Liver (tissue), 9 donors: ENCODE results near the gene MYOD1. TPM values are rescaled to one million over a fixed set of nuclear protein-coding genes. Genes with fewer than 3 reads are reported as not detected.

Experiments
- DNase-seq: peaks from one replicate; pipeline ENCODE4 v3.0.0-alpha.2; 2017; ENCODE audit warnings: low spot score
- H3K27ac ChIP-seq, 2 donors: one replicate each; pipeline ENCODE4 v1.7.0; 2013; ENCODE audit warnings: inconsistent platforms in 2 of 2, low read length in 2 of 2, control low read depth in 1 of 2, low read depth in 1 of 2, mild to moderate bottlenecking in 1 of 2
- H3K27me3 ChIP-seq, 4 donors: one replicate each; pipeline versions ENCODE4 v1.6.1 to v1.7.0; 2013; ENCODE audit warnings: low read length in 3 of 4, inconsistent platforms in 1 of 4, mild to moderate bottlenecking in 1 of 4, moderate library complexity in 1 of 4; ENCODE audit not compliant: control insufficient read depth in 4 of 4, insufficient read depth in 4 of 4
- H3K36me3 ChIP-seq, 4 donors: one replicate each; pipeline versions ENCODE4 v1.6.1 to v1.7.0; 2013; ENCODE audit warnings: low read length in 3 of 4, mild to moderate bottlenecking in 3 of 4, low read depth in 1 of 4, moderate library complexity in 1 of 4; ENCODE audit not compliant: control insufficient read depth in 4 of 4, insufficient read depth in 3 of 4
- H3K4me1 ChIP-seq, 4 donors: one replicate each; pipeline versions ENCODE4 v1.6.1 to v1.7.0; 2013; ENCODE audit warnings: low read length in 3 of 4, mild to moderate bottlenecking in 3 of 4, moderate library complexity in 1 of 4; ENCODE audit not compliant: control insufficient read depth in 4 of 4, insufficient read depth in 4 of 4
- H3K4me3 ChIP-seq, 3 donors: one replicate each; pipeline versions ENCODE4 v1.6.1 to v1.7.0; 2013; ENCODE audit warnings: low read length in 3 of 3, control low read depth in 1 of 3, low read depth in 1 of 3, mild to moderate bottlenecking in 1 of 3
- H3K9ac ChIP-seq, 2 donors: one replicate each; pipeline ENCODE4 v1.7.0; 2013; ENCODE audit warnings: low read length in 2 of 2, mild to moderate bottlenecking in 2 of 2, moderate library complexity in 2 of 2, control low read depth in 1 of 2, low read depth in 1 of 2
- H3K9me3 ChIP-seq, 4 donors: one replicate each; pipeline versions ENCODE4 v1.6.1 to v1.7.0; 2013; ENCODE audit warnings: low read length in 3 of 4; ENCODE audit not compliant: control insufficient read depth in 4 of 4
- FOXA1 ChIP-seq: IDR thresholded peaks from 2 replicates; pipeline ENCODE4 v1.6.1; 2016; ENCODE audit warnings: antibody characterized with exemption
- FOXA2 ChIP-seq: IDR thresholded peaks from 2 replicates; pipeline ENCODE4 v1.6.1; 2016; ENCODE audit warnings: antibody characterized with exemption
- GABPA ChIP-seq, 2 donors: IDR thresholded peaks in 1 of 2; conservative IDR thresholded peaks in 1 of 2; 2 replicates each; pipeline ENCODE4 v1.6.1; 2016; ENCODE audit warnings: antibody characterized with exemption in 2 of 2, mild to moderate bottlenecking in 1 of 2, moderate library complexity in 1 of 2
- HNF4A ChIP-seq, 2 donors: conservative IDR thresholded peaks; 2 replicates each; pipeline ENCODE4 v1.6.1; 2016; ENCODE audit warnings: antibody characterized with exemption in 2 of 2, mild to moderate bottlenecking in 2 of 2
- HNF4G ChIP-seq: IDR thresholded peaks from 2 replicates; pipeline ENCODE4 v1.6.1; 2016; ENCODE audit warnings: antibody characterized with exemption
- JUND ChIP-seq, 2 donors: IDR thresholded peaks; 2 replicates each; pipeline ENCODE4 v1.6.1; 2016; ENCODE audit warnings: antibody characterized with exemption in 2 of 2
- NR2F2 ChIP-seq: IDR thresholded peaks from 2 replicates; pipeline ENCODE4 v1.6.1; 2016; ENCODE audit warnings: antibody characterized with exemption
- SP1 ChIP-seq: IDR thresholded peaks from 2 replicates; pipeline ENCODE4 v1.6.1; 2018; ENCODE audit warnings: antibody characterized with exemption, mild to moderate bottlenecking
- TAF1 ChIP-seq: conservative IDR thresholded peaks from 2 replicates; pipeline ENCODE4 v1.6.1; 2016; ENCODE audit warnings: antibody characterized with exemption, mild to moderate bottlenecking
- YY1 ChIP-seq: IDR thresholded peaks from 2 replicates; pipeline ENCODE4 v1.6.1; 2016; ENCODE audit warnings: antibody characterized with exemption, mild to moderate bottlenecking
- WGBS: extraction: QIAGEN DNeasy Blood & Tissue Kit; methylation state at CpG from one replicate; pipeline ENCODE4 v1.1.7; 2013; 5-methylcytosine and 5-hydroxymethylcytosine counted together
- polyA plus RNA-seq, 2 donors: library from polyadenylated mRNA; stranded (reverse) in 1 of 2; unstranded in 1 of 2; fragments of 200-250 nt in 1 of 2; fragments of >200 nt in 1 of 2; fragmentation: Nextera tagmentation in 1 of 2; extraction: Ambion mirVana in 1 of 2; gene quantifications; one replicate each; pipeline versions ENCODE4 v1.2.1 to v1.2.3, GENCODE V29; 2013 to 2015
- total RNA-seq, 2 donors: library from RNA; depleted of rRNA; stranded (reverse); fragments of >200 nt; gene quantifications; one replicate each; pipeline ENCODE4 v1.2.3, GENCODE V29; 2014
- TF ChIP-seq, protein P1 (sequence below): IDR thresholded peaks from 2 replicates; pipeline ENCODE4 v1.6.1; 2016; ENCODE audit warnings: antibody characterized with exemption, mild to moderate bottlenecking
- TF ChIP-seq, protein P2 (sequence below): fragments of 150-350 bp; IDR thresholded peaks from 2 replicates; pipeline ENCODE4 v1.5.1; 2017; ENCODE audit warnings: improper control_type of control experiment, low read depth, low read length; ENCODE audit not compliant: missing input control
- TF ChIP-seq, protein P3 (sequence below): IDR thresholded peaks from 2 replicates; pipeline ENCODE4 v1.6.1; 2016; ENCODE audit warnings: antibody characterized with exemption
- donor health status: healthy.
- donor health status: healthy.
- donor health status: healthy.
- donor health status: healthy.
- donor health status: healthy.

The MYOD1 gene
- total and polyA plus RNA-seq, 4 donors, result not detected

DNA sequence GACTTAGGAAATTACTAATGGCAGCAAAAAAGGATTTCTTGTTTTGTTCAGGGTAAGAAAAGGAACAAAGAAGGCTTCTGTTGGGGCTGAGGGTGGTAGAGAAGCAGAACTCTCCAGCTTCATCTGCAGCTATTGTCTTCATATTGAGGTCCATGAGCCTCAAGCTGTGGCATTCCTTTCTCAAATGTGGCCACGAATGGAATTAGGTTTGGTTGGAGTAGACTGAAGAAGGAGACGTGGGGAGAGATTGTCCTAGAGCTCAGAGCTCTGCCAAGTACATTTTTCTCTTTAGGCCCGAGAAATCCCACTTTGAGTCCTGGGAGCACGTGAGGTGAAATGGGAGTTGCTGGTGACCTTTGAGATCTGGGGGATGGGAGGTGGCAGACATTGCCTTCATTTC, 25.8 kb upstream of the MYOD1 start:
- TF ChIP-seq TAF1, result no peak
- TF ChIP-seq, protein P1, sequence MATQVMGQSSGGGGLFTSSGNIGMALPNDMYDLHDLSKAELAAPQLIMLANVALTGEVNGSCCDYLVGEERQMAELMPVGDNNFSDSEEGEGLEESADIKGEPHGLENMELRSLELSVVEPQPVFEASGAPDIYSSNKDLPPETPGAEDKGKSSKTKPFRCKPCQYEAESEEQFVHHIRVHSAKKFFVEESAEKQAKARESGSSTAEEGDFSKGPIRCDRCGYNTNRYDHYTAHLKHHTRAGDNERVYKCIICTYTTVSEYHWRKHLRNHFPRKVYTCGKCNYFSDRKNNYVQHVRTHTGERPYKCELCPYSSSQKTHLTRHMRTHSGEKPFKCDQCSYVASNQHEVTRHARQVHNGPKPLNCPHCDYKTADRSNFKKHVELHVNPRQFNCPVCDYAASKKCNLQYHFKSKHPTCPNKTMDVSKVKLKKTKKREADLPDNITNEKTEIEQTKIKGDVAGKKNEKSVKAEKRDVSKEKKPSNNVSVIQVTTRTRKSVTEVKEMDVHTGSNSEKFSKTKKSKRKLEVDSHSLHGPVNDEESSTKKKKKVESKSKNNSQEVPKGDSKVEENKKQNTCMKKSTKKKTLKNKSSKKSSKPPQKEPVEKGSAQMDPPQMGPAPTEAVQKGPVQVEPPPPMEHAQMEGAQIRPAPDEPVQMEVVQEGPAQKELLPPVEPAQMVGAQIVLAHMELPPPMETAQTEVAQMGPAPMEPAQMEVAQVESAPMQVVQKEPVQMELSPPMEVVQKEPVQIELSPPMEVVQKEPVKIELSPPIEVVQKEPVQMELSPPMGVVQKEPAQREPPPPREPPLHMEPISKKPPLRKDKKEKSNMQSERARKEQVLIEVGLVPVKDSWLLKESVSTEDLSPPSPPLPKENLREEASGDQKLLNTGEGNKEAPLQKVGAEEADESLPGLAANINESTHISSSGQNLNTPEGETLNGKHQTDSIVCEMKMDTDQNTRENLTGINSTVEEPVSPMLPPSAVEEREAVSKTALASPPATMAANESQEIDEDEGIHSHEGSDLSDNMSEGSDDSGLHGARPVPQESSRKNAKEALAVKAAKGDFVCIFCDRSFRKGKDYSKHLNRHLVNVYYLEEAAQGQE, result no peak
- TF ChIP-seq JUND (IDR thresholded peaks at IDR 0.05), result no peak
- TF ChIP-seq HNF4G, result no peak
- no peak for TF ChIP-seq YY1
- TF ChIP-seq HNF4A (conservative IDR thresholded peaks at IDR 0.05), result no peak
- no peak for TF ChIP-seq NR2F2
- TF ChIP-seq, protein P2, sequence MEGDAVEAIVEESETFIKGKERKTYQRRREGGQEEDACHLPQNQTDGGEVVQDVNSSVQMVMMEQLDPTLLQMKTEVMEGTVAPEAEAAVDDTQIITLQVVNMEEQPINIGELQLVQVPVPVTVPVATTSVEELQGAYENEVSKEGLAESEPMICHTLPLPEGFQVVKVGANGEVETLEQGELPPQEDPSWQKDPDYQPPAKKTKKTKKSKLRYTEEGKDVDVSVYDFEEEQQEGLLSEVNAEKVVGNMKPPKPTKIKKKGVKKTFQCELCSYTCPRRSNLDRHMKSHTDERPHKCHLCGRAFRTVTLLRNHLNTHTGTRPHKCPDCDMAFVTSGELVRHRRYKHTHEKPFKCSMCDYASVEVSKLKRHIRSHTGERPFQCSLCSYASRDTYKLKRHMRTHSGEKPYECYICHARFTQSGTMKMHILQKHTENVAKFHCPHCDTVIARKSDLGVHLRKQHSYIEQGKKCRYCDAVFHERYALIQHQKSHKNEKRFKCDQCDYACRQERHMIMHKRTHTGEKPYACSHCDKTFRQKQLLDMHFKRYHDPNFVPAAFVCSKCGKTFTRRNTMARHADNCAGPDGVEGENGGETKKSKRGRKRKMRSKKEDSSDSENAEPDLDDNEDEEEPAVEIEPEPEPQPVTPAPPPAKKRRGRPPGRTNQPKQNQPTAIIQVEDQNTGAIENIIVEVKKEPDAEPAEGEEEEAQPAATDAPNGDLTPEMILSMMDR, result no peak
- TF ChIP-seq FOXA2, result no peak
- TF ChIP-seq, protein P3, sequence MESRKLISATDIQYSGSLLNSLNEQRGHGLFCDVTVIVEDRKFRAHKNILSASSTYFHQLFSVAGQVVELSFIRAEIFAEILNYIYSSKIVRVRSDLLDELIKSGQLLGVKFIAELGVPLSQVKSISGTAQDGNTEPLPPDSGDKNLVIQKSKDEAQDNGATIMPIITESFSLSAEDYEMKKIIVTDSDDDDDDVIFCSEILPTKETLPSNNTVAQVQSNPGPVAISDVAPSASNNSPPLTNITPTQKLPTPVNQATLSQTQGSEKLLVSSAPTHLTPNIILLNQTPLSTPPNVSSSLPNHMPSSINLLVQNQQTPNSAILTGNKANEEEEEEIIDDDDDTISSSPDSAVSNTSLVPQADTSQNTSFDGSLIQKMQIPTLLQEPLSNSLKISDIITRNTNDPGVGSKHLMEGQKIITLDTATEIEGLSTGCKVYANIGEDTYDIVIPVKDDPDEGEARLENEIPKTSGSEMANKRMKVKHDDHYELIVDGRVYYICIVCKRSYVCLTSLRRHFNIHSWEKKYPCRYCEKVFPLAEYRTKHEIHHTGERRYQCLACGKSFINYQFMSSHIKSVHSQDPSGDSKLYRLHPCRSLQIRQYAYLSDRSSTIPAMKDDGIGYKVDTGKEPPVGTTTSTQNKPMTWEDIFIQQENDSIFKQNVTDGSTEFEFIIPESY, result no peak
- no peaks in the 10 kb centered on the region for H3K9me3 ChIP-seq
- no peak overlapping the region for H3K4me3 ChIP-seq
- peaks cover 3 to 18% (median 6%) of the 10 kb centered on the region in 4 donors for H3K27me3 ChIP-seq
- no peak overlapping the region for H3K27ac ChIP-seq
- no peak overlapping the region for H3K9ac ChIP-seq
- DNase-seq, result no peak
- WGBS, result 71% methylated on average over 4 of the region's 4 CpGs
- peaks cover 0 to 2% (median 0%) of the 10 kb centered on the region in 4 donors for H3K4me1 ChIP-seq
- H3K36me3 ChIP-seq, result no peaks in the 10 kb centered on the region

DNA sequence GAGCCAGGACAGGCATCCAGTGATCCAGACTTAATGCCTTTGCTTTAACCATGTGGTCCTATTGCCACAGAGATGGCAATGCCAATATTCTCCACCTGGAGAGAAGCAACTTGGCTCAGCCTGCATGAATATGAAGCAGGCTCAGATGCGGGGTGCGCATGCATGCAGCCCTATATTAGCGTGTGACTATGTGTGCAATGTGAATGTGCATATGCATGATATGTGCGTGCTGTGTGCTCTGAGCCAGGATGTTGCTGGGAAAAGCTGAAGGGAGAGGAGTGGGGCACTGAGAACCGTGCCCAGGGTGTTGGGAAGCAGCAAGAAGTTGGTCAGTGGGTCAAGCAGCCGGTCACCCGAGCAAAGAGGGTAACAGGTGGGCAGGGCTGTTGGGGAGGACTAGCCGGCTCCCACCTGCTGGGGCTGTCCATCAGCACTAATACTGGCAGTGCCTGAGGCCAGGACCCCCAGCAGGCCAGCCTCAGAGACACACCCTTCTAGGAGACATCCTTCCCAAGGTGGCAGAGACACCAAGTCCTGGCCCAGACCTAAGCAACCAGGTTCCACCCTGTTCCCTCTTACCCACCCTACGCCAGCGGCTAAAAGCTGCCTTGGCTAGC, 24.8 kb upstream of the MYOD1 start:
- H3K4me1 ChIP-seq, result peaks cover 0 to 2% (median 0%) of the 10 kb centered on the region in 4 donors
- H3K36me3 ChIP-seq, result no peaks in the 10 kb centered on the region
- no peaks in the 10 kb centered on the region for H3K9me3 ChIP-seq
- H3K27ac ChIP-seq, result no peak overlapping the region
- WGBS, result 87% methylated on average over 10 of the region's 10 CpGs
- peaks cover 3 to 14% (median 6%) of the 10 kb centered on the region in 4 donors for H3K27me3 ChIP-seq
- DNase-seq, result no peak
- H3K4me3 ChIP-seq, result no peak overlapping the region
- TF ChIP-seq FOXA1 (no peak), GABPA (IDR thresholded peaks at IDR 0.05 in 1 of 2, conservative IDR thresholded peaks at IDR 0.05 in 1 of 2) (no peak), JUND (IDR thresholded peaks at IDR 0.05) (no peak), TAF1 (no peak), FOXA2 (no peak), NR2F2 (no peak), HNF4G (no peak), HNF4A (conservative IDR thresholded peaks at IDR 0.05) (no peak), SP1 (no peak), YY1 (no peak)
- TF ChIP-seq, protein P1, result no peak
- TF ChIP-seq, protein P3, result no peak
- no peak overlapping the region for H3K9ac ChIP-seq
